ENCODE measurements around the gene GTF2IRD1.

GRCh38 chr7:74590813-74591212 is 137.1 kb downstream of the GTF2IRD1 start:
- TF ChIP-seq ZBTB33 (CRISPR knock-in tag; IDR thresholded peaks at IDR 0.05) (no peak), RCOR1 (IDR thresholded peaks at IDR 0.05; ENCODE audit: borderline replicate concordance in 1 of 2, low read depth in 2 of 2, low read length in 2 of 2) (no peak), ZNF347 (CRISPR knock-in tag; IDR thresholded peaks at IDR 0.05; ENCODE audit: low read depth) (no peak), NFYB (IDR thresholded peaks at IDR 0.05; ENCODE audit: extremely low read depth, insufficient read length) (no peak), SIN3A (IDR thresholded peaks at IDR 0.05; ENCODE audit: borderline replicate concordance in 2 of 2, control insufficient read depth in 1 of 2, low read depth in 2 of 2, low read length in 2 of 2) (no peak), POLR2AphosphoS5 (IDR thresholded peaks at IDR 0.05; ENCODE audit: control insufficient read depth, insufficient read depth, low read depth, low read length) (no peak), STAT5A (IDR thresholded peaks at IDR 0.05; ENCODE audit: borderline replicate concordance, low read length) (no peak), ELF4 (CRISPR knock-in tag; IDR thresholded peaks at IDR 0.05) (no peak), EGR1 (conservative IDR thresholded peaks at IDR 0.05) (no peak)
- TF ChIP-seq, protein P1, sequence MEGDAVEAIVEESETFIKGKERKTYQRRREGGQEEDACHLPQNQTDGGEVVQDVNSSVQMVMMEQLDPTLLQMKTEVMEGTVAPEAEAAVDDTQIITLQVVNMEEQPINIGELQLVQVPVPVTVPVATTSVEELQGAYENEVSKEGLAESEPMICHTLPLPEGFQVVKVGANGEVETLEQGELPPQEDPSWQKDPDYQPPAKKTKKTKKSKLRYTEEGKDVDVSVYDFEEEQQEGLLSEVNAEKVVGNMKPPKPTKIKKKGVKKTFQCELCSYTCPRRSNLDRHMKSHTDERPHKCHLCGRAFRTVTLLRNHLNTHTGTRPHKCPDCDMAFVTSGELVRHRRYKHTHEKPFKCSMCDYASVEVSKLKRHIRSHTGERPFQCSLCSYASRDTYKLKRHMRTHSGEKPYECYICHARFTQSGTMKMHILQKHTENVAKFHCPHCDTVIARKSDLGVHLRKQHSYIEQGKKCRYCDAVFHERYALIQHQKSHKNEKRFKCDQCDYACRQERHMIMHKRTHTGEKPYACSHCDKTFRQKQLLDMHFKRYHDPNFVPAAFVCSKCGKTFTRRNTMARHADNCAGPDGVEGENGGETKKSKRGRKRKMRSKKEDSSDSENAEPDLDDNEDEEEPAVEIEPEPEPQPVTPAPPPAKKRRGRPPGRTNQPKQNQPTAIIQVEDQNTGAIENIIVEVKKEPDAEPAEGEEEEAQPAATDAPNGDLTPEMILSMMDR (IDR thresholded peaks at IDR 0.05 in 2 of 3, conservative IDR thresholded peaks at IDR 0.05 in 1 of 3; ENCODE audit: insufficient read depth in 2 of 3, low read depth in 1 of 3, low read length in 3 of 3): no peak
- TF ChIP-seq, protein P2, sequence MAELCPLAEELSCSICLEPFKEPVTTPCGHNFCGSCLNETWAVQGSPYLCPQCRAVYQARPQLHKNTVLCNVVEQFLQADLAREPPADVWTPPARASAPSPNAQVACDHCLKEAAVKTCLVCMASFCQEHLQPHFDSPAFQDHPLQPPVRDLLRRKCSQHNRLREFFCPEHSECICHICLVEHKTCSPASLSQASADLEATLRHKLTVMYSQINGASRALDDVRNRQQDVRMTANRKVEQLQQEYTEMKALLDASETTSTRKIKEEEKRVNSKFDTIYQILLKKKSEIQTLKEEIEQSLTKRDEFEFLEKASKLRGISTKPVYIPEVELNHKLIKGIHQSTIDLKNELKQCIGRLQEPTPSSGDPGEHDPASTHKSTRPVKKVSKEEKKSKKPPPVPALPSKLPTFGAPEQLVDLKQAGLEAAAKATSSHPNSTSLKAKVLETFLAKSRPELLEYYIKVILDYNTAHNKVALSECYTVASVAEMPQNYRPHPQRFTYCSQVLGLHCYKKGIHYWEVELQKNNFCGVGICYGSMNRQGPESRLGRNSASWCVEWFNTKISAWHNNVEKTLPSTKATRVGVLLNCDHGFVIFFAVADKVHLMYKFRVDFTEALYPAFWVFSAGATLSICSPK (IDR thresholded peaks at IDR 0.05; ENCODE audit: borderline replicate concordance): no peak
